GM21390 (cell line): ENCODE measurements around the gene SLC22A5.
"Not testable (repeated sequence)": the region's sequence is repeated elsewhere in the genome, so short reads cannot be mapped to it uniquely, and the experiment has no call there.

Source experiments
- ATAC-seq: cut with Tn5 transposase; IDR thresholded peaks from one replicate; pipeline ENCODE4 v1.9.1; 2021; ENCODE audit not compliant: unreplicated experiment

SLC22A5 gene

DNA sequence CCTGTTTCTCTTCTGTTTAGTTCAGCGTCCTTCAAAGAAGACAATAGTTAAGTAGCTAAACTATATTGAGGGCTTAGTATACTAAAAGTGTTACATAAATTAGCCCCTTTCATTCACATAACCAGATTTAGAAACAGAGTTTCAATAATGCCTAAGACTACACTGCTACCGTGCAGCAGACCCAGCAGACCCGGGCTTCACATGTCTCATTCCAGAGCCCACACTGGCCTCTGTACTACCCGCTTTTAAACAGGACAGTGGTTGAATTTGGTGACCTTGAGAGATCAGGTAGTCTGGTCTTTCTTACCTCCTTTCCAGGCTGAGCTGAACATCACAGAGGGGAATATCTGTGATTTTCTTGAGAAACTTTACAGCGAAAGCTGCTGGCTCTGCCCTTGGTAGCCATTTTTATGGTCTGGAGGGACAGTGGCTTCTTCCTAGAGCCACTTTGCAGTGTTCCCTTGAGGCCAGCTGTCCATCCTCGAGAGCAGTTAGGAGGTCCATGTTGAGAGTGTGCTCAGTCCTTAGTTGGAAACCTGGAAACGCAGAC lies 56.5 kb downstream of the SLC22A5 start:
- ATAC-seq, result no peak

DNA sequence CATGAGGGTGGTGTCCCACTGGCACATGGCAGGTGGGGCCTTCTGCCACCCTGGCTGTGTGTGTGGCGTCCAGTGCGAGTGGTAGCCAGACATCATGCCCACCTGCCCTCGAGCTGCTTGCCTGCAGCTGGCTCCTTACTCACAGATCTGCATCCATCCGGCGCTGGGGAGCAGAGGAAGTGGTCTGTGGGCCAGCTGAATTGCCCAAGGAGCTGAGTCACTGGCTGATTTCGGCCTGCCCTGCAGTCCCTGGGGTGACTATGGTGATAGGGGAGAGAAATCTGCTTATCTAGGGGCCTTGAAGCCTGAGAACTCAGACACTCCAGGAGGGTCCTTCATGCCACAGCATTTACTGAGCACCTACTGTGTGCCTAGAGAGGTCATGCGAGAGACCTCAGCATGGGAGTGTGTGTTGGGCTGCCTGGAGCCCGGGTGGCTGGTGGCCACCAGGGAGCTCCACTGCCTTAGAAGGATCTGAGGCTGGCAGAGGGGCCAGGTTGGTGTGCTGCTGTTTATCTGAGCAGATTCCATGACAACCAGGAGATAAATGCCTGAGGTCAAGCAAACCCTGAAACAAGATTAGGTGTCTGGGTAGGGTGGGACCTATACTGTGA lies 57.1 kb downstream of the SLC22A5 start:
- ATAC-seq, result peak; percentile 43

GRCh38 chr5:132427281-132428146 lies 58.0 kb downstream of the SLC22A5 start:
- ATAC-seq, result no peak

GRCh38 chr5:132428147-132428482 lies 58.6 kb downstream of the SLC22A5 start:
- no peak for ATAC-seq

DNA sequence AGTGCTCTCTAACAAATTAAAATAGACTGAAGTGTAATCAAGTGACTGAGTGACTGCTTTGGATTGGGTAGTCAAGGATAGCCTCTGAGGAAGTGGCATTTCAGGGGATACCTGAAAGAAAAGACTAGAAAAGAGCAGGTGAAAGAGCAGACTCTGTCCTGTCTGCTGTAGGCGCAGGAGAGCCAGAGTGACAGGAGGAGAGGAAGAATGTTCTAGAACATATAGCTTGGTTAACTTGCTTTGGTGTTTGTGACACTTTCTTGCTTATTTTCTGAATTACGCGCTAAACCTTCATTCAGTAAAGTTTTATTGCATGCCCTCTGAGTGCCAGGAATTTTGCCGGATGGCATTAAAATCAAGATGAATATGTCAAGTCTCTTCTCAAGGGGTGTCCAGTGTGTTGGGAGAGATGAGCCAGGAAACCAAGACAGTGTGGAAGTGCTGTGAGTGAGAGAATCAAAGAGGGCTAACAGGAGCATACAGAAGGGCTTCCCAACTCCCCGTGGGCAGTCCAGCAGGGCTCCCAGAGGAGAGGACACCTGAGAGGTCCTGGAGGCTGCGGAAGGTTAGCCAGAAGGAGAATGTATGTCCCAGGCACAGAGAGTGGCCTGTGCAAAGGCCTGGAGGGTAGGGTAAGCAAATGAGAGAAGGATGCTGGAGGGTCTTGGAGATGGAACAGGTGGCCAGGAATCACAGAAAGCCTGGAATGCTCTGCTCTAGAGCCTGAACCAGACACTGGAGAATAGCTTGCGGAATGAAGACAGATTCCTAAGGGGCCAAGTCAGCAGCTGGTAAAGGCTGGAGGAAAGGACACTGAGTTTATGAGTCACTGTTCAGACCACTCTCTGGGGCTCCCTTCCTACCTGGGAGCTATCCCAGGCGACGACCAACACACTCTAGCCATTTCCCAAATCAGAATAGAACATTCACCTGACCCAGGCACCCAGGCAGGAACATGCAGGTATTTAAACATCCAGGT lies 59.3 kb downstream of the SLC22A5 start:
- no peak for ATAC-seq

DNA sequence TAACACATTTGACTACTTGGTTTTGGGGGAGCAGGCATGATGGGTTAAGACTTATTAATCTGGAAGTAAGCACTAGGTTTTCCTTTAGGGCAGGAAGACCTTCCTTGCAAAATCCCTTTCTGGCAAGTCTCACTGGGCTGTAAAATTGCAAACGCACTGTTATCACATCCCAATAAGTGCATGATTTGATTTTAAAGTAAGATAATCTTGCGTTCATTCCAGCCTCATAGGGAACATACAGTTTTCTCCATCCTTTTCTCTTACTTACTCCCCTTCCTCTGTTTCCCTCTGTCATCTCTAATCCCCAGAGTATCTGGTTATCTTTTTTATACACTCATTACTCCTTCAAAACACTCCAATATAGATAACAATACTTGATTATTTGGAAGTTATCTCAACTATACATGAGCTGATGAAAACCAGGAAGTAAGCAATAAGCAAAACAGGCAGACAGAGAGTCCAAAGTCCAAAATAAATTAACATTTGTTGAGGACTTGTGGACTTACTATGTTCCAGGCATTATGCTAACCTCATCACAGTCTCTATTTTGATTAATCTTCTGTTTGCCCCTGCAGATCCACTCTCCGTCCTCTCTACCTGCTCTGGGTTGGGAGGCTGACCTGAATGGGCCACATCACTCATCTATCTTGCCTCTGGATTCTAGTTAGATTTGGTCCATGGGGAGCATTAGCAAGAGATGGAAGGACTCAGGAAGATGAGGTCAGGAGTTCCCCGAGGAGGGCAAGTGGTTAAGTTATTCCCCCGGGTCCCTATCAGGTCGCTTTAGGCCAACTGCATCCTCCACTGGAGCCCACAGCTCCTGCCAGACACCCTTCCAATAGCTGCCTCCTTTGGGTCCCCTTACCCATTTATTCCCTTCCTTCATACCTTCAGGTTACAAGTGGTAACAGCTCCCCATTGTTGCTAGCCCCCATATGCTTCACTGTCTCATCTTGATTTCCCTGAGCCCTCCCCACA lies 60.2 kb downstream of the SLC22A5 start:
- ATAC-seq, result no peak

DNA sequence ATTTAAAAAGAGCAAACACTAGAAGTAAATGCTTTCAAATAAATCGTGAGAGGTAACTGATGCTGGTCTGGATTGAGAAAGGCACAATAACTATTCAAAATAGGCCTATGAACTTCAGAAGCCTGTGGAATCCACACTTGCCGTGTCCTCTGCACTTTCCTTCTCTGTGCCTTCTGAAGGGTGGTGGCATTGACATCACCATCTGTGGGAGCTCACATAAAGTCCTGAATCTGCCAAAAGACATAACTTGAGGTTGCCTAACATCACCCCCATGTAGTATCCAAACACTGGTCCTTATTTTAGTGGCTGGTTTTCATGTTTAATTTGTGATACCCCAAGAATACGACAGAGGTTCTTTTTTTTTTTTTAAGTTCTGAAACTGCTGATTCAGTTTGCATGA lies 61.2 kb downstream of the SLC22A5 start:
- ATAC-seq, result no peak

DNA sequence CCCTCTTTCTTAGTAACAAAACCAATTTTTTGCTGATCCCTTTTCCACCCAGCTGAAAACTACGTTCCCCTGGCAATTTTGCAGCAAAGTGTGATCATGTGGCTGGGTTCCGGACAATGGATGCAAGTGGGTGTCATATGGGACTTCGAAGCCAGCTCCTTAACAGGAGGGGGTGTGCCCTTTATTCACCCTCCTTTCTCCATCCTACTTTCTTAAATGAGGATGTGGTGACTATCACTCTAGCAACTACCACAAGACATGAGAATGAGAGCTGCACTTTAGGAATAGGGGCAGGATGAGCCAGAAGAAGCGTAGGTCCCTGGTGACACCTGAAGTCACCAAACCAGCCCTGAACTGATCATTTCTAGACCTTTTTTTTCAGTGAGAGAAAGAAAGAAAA lies 62.1 kb downstream of the SLC22A5 start:
- no peak for ATAC-seq

DNA sequence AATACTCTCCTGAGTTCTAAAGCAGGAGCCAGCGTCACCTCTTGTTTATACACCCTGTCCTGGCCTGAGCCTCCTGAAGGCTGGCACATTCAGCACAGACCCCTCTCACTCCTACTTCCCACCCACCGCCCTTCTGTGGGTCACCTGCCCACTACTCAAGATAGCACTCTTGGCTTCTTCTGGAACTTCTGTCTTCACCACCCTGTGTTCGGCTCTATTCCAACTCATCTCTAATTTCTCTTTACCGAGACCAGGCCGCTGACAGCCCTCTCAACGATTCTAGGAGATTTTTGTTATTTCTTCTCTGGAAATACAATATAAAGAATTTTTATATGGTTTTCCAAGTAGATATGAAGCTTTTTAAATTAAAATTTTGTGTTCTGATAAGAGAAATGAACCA lies 63.6 kb downstream of the SLC22A5 start:
- ATAC-seq, result no peak

DNA sequence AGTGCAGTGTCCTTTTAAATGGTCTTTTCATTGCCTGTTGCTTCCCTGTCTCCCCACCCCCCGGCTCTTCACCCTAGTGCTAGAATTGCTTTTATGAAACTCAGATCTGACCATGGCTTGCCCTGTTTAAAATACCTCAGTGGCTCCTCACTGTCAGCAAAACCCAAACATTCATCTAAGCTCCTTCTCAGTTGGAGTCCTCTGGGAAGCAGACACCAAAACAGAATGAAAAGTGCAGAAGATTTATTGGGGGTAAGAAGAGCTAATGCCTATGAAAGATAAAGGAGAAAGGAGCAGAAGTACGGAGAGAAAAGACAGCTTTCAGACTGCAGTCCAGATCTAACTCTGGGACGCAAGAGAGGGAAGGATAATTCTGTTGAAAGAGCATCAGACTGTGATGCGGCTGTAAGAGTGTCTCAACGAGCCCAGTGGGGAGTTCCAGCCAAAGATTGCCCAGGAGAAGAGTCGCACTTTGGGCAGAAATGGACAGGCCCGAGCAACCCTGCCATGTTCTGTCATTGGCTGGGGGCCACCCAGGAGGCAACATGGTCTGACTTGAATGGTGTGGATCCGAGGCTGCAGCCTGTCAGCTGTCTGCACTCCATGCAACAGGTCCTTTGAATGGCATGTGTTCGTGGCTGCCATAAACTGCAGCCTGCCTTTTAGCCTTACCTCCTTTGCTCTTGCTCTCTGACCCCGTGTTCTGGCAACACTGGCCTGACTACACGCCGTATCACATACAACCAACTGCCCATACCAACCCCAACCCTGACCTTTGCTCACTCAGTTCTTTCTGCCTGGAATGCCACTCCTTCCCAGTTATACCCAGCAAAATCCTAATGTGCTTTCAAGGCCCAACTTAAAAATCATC lies 65.1 kb downstream of the SLC22A5 start:
- ATAC-seq, result no peak

- no peak for ATAC-seq
Observed at GRCh38 chr5:132435447-132435846, 65.9 kb downstream of the SLC22A5 start.

GRCh38 chr5:132435886-132436285 lies 66.4 kb downstream of the SLC22A5 start:
- no peak for ATAC-seq

DNA sequence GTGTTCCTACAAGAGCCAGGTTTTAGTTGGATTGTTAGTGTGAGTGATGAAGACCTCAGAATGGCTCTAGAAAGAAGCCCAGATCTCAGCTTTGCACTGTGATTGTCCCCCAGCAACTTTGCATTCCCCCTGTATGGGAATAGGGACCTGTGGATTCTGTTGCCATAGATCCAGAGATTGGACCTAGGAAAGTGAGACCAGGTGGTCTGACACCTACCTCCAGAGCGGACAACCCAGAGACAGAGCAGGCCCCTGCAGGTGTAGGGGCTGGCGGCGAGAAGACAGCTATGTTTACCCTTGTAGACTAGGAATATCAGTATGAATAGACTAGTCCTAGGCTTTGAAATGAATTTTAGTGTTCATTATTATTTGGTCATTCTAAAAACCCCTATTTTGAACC lies 67.4 kb downstream of the SLC22A5 start:
- no peak for ATAC-seq

DNA sequence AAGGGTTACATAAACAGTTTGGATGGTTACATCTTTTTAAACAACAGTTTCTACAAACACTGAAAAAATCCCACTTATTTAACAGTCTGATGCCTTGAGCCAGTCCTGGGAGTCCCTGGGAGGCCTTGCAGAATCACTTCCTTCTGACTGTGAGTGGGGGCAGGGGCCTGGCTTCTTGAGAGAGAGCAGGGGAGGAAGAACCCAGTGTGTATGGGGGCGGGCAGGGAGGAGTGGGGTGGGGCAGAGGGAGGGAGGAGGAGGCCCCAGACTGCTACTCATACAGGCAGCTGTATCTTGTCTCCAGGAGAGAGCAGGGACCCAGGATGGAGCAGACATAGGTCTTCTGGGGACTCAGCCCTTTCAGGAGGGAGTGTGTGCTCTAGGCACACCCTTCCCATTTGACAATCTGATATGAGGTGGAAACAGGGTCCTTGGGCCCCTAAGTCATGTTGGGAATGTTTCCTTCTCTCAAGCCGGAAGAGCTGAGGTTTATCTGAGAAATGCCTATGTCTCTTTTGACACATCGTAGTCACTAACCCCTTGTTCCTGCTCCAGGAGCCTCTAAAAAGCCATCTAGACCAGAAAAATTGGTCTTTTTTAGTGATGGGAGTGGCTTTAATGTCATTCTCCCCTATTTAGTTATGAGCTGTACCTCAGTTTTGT lies 68.2 kb downstream of the SLC22A5 start:
- peak; percentile 86 for ATAC-seq

- ATAC-seq, result not testable (repeated sequence)
Observed at GRCh38 chr5:132438267-132438645, 68.7 kb downstream of the SLC22A5 start.

DNA sequence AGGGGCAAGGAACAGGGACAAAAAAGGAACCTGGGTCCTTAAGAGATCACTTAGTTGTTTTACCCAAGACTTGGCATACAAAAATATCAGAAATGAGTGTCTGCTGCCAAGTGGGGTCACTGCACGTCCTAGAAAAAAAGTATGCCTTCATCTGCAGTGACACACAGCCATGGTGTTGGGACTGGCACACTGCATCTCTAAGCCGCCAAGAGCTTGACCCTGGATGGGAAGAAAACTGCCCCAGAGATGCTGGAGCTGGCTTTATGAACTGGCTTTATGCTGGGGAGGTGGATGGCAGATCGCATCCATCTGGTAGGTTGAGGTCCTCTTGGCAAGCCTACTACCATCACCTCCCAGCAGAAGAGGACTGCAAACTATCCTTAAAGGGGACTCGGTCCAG lies 69.4 kb downstream of the SLC22A5 start:
- ATAC-seq, result no peak

DNA sequence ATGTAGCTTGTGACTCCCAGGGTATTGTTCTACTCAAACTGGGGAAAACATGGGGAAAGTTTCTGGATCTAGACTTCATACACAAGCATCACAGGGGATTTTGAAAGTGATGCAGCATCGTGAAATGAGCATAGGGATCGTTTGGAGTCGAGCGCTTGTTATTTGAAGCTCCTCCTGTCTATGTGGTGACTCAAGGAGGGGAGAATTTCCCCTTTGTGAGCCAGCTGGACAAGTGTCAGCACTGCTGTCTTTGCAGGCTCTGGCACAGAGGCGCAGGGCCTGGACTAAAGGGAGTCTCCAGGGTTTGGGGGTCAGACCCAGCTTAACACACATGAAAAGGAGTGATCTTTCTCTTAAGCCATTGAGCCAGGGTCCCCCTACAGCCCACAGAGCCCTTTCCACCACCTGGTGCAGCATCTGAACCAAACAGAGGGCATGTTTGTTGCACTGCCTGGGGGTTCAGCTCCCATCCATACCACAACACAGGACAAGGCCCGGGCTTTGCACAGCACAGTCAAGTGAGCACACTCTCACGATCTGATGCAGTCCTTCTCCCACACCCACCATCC lies 70.1 kb downstream of the SLC22A5 start:
- ATAC-seq, result no peak

DNA sequence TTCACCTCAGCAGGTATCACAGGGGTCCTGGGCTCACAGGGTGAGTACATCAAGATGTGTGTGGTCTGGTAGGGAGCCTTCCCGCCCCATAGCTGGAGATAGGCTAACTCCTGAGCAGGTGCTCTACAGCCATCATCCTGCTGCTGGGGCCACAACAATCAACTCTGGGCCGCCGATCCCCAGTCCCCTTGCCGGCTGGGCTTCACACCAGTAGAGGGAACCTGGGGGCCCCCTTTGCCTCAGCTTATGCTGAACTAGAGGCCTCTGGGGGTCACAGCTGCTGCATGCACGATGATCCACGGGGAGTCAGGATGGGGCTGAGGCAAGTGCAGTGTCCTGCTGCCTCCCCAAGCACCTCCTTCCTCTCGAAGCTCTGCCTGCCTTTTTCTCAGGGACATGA lies 74.6 kb downstream of the SLC22A5 start:
- no peak for ATAC-seq
